Activated T-cell treated with anti-CD3 and anti-CD28 coated beads, Interleukin-2, amount 50 U/mL, for 48 hours (primary cell): Measurements from ENCODE around the gene MAP2K5.

Experiments used
- DNase-seq, 2 experiments: peaks; one replicate each; pipeline ENCODE4 v3.0.0-alpha.2; 2020

The MAP2K5 gene

DNA sequence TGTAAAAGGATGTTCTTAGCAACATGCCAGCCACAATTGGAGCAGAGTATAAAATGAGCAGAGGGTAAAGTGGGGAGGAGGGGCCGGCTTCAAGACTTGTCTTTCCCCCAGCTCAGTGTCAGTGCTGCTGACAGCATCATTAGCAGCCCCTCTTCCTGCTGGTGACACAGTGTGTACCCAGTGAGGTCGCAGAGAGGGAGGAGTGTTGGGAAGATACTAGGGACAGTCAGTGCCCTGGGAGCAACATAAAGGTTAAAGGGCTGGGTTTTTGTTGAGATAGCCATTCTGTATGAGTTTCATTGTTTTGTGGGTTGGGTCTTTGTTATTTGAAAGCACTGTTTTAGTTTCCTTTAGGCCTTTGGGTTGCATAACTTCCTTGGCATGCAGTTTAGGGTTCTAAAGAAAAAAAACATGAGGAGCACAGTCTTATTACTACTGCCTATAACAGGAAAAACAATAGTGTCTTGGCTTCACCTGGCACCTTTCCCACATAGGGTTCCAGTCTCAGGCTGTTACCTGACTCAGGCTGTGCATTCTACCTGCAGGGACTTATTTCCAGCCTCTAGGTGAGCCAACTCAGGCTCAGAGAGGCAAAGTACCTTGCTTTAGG is 188.7 kb downstream of the MAP2K5 start:
- DNase-seq, result no peak

DNA sequence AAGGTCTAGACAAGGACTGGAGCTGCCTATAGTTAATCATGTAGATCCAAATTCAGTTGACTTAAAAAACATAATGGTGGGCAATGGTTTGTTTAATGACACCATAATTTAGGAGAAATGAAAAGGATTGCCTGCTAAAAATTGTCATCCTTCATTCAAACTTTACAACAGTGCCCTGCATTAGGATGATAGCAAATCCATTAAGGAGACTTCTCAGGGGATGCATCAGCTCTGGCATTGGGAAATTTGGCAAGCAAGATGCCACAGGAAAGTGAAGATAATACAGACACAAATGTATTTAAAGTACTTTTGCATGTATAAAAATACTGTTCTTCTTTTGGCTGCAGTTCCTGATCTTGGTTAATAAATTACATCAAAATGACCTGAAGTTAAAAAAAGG is 189.7 kb downstream of the MAP2K5 start:
- DNase-seq, result no peak

DNA sequence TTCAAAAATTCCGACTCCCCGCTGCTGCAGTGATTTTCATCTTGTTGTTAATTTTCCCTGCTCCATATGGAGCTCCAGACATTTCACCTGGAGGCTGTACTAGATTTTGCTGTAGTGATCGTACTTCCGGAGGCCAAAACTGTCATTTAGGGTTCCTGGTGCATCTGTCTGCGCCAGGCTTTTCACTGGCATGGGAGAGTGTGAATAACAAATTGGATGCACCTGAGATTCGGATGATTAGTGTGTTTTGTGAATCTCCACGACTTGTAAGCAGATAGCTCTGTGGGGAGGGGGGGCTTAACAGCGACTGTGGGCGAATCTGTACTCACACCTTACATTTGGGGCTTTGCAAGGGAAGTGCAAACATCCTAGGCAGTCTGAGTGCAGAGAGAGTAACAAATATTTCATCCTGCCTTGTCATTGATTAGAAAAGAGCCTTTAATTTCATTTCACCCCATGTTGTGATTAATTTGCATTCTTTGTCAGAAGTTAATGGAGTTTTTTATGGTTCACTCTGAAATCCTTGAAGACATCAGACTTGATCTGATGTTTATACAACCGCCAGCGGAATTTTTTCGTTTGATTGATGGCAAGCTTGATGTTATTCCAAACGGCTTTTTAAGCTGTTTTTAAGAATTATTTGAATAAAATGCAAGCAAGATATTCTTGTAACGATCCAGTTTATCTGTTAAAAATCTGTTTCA is 190.3 kb downstream of the MAP2K5 start:
- no peak for DNase-seq

DNA sequence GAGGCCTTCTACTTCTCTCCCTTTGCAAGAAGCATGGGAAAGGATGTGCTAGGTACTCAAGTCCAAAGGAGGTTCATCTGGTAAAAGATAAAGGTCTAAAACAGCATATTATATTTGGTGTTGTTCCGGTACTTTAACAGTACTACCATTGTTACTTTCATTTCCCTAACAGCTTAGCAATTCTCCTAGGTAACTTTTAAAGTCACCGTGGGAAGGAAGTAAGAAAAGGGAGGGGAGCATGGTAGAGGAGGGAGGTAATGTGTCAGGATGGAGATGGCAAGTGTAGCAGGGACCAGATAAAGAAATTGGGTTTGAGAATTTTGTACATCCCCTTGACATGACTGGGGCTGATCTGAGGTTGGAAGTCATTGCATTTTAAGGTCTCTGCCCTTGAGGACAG is 193.4 kb downstream of the MAP2K5 start:
- no peak for DNase-seq

DNA sequence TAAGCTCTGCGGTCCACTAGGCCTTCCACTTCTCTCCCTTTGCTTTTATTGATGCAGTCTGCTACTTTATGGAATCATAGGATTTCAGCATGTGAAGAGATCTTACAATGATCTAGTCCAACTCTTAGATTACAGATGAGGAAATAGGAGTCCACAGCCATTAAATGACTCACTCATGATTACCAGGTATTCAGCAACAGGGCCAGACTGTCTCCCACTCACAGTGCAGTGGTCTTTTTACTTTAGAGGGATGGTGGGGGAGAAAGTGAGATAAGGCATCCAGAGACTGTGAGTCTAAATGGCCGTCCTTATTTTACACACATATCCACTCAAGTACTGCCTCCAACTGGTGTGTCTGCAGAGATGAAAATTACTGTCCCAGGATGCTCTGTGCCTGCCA is 194.3 kb downstream of the MAP2K5 start:
- no peak for DNase-seq

DNA sequence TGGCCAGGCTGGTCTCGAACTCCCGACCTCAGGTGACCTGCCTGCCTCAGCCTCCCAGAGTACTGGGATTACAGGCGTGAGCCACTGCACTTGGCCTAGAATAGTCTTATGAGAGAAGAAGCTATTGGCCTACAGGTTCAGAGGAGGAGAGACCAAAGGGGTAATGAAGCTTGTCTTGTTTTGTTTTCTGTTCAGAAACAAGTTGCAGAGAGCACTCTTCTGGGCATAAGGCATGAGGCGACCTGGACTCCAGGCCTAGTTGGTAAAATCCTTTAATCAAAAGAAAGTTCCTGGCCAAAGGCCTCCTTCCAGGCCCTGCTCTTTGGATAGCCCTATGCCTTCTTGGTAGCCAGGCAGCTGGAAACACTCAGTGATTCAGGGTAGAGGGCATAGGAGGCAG is 195.6 kb downstream of the MAP2K5 start:
- DNase-seq, result no peak

DNA sequence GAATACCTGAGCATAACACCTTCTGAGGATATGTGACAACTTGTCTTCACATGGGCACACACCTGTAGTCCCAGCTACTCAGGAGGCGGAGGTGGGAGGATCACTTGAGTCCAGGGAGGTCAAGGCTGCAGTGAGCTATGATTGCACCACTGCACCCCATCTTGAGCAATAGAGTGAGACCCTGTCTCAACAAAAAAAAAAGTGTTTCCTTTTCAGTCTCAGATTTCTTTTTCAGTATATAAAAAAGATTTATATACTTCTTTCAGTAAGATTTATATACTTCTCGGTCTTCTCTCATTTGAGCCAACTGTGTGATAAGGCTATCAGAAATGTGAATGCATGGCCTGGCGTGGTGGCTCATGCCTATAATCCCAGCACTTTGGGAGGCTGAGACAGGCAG is 197.9 kb downstream of the MAP2K5 start:
- no peak for DNase-seq

DNA sequence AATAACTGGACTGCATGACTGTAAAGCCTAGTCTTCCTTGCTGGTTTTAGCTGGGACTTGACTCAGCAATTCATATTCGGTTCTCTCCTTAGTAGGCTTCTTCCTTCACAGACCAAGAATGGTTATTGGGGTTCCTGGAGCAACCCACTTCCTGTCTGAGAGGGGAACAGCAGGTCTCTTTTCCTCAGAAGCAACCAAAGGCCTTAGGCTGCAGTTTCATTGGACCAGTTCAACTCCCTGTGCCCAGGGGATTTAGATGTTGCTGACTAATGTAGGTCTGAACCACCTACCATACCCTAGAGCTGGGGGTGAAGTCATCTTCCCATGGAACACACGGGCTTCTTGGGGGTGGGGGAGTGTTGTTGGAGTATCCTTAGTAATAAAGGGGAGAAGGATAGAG is 198.8 kb downstream of the MAP2K5 start:
- no peak for DNase-seq

DNA sequence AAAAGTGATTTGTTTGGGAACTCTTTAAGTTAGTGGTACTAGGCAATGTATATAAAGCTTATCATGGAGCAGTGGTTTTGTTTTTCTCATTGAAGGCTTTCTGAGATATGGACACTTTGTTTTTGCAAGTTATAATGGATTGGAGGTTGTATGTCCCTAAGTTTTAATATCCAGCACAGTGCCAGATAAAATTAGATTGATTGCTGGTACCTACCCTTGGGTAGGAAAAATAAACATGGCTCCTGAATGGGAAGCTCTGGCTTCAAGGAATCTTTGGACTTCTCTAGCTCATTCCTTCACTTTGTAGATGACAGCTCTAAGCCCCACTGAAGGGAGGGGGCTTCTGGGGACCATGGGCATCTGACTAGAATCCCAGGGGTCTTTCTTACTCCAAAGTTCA is 201.1 kb downstream of the MAP2K5 start:
- no peak for DNase-seq

DNA sequence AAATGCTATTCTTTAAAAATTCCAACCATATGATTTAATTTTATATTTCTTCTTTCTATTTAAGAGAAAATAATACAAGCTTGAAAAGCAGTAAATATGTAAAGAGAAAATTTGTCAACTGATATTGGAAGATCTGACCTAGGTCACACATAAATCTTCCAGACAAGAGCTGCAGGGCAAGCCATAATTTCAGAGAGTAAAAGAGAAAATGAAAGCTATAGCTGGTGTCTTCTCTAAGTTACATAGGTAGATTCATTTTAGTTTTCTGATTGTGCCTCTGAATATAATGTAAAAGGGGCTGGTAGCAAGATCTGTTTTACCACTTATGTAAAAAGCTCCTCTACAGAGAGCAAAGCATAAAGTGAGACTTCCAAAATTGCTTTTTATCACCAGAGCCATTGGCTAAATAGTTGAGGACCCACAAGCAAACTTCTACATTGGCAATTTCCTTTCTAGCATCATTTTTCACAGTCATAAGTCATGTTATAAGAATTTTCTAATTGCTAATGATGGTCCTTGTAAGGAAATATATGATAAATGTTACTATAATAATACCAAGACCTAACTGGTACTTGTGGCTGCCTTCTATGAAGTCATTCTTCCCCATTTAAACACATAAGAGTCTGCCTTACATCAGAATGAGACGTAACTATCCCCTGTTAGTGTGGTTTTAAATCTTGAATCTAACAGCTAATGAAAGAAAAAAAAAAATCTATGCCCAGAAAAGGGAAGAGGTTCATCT is 202.0 kb downstream of the MAP2K5 start:
- DNase-seq, result no peak

DNA sequence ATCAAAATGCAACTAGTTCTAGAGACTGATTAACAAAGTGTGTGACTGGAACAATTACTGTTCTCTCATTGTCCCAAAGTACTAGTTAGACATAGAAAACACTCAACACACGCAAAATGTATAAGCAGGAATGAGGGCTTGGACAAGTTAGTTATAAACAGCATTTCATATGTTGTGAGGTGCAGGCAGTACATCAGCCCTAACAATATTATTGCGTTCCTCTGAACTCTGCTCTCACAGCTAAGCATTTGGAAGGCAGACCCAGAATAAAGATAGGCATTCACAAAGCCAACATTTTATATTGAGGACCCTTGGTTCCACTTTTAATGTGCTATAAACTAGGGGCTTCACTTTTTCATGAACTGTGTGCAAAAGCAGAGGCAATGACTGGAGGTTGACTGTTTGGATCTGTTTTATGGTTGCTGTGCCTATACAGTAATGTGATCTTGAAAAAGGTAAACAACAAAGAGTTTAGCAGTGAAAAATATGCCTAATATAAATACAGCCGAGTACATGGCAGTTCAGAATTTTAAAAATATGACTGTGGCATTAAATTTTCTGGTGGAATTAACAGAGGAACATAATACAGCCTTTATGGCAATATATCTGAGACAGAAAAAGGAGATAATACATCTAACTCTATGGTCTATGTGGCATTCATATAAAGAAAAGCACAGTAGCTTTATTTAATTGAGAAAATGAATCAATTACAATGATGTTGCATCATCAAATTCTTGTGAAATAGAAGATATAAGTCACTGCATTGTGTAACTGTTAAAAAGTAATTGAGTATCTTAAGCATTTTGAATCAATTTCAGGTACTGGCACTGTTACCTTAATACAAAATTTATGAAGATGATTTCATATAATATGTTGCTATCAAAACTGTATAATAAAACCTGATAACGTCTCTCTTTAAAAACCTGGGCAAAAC is 202.8 kb downstream of the MAP2K5 start:
- no peak for DNase-seq

DNA sequence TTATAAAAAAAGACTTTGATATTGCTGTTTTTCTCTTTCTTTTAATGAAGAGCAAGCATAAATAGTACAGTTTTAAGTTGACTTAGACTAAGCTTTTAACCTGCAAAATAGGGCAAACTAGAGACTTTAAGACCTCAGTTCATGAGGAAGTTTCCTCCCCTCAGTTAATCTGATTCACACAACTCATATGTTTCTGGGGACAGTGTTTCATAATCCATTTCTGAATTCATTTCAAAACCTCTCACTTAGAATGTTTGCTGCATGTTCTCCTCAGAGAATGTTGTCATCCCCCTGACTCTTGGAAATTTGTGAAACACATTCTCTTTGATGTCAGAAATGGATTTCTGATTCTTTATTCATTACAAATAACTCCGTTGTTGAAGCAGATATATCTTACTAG is 203.5 kb downstream of the MAP2K5 start:
- DNase-seq, result no peak

DNA sequence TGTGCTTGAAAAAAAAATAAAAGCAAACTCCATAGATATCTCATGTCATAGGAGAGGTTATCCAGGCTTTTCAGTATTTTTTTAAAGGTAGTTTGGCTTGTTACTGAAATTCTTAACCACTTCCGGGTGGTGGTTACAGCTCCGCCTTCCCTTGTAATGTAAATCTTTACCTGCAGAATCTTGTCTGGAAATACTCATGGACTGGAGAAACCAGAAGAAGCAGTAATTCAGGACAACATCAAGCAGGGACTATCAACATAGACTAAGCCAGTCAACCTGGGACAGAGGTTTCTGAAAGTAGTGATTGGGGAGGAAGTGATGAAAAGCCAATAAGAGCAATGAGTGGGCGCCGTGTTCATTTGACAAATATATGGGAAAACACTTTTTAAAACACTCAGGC is 203.9 kb downstream of the MAP2K5 start:
- no peak for DNase-seq

DNA sequence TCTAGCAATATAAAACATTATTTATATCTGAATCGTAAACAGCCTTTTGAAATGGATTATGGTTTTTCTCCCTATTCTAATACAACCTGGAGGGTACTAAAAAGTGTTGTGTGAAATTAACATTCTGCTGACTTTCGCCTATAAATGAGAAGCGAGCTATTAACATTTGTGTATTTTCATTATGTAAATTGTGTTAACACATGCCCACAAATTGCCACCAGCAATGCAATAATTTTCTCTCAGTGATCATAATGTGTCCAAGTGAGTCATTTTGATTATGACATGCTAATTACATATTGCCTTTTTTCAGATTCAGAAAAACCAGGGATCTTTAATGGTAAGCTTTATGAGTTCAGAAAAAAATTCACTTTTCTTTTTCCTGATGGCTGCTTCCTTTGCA is 205.4 kb downstream of the MAP2K5 start:
- DNase-seq, result no peak

DNA sequence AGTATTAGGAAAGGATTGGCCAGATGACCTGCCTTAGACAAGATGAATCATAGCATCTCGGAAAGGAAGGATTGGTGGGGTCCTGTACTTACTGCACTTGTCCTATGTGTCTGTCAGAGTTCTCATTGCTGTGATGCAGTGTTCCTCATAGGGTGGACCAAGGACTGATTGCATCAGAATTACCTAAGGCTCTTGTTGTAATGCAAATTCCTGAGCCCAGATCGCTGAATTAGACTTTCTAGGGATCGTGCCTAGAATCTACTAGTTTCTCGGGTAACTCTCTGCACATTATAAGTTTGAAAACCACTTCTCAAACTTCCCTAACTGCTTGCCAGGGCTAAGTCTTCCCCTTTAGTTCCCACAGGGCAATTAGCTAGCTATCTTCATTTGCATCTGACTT is 207.9 kb downstream of the MAP2K5 start:
- no peak for DNase-seq

DNA sequence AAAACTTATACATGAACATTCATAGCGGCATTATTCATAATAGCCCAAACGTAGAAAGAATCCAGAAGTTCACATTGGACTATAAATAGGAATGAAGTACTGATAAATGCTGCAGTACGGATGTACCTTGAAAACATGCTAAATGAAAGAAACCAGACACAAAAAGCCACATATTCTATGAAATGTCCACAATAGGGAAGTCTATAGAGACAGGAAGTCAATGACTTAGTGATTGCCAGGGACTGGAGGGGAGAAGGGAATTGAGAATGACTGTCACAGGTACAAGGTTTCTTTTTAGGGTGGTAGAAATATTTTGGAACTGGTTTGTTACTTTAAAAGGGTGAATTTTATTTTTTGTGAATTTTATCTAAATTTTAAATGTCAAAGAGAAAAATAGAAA is 211.4 kb downstream of the MAP2K5 start:
- DNase-seq, result no peak

DNA sequence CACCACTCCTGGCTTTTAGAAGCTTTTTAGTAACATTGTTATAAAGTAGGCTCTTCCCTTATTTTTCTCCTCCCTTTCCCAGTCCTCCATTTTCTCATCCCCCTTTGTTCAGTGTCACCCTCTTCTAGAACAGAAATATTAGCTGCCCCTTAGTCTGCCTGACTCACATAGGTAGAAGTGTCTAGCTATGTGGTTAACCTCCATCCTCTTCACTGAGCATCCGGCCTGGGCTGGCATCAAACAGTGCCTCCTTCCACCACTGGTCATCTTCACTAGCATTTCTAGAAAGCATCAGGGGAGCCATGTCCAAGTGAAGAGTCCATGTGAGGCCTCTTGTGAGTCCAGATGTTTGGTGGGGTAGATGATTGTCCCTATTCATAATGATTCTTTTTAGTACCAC is 212.8 kb downstream of the MAP2K5 start:
- DNase-seq, result no peak

DNA sequence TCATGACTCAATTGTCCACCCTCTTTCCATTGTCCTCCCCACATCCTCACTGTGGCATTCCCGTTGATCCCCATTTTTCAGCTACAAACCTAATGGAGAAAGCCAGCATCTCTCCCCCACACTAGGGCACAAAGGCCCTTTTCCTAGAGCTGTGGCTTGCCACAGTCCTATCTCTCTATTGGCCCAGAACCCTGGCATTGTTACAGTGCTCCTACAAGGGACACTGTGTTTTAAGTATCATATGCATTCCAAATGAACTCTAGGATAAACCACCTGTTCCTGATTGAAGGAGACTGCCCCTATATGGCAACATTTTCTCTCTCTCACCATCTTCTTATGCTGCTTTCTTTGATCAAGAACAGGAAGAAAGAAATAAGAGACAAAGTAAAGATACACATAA is 213.4 kb downstream of the MAP2K5 start:
- no peak for DNase-seq

DNA sequence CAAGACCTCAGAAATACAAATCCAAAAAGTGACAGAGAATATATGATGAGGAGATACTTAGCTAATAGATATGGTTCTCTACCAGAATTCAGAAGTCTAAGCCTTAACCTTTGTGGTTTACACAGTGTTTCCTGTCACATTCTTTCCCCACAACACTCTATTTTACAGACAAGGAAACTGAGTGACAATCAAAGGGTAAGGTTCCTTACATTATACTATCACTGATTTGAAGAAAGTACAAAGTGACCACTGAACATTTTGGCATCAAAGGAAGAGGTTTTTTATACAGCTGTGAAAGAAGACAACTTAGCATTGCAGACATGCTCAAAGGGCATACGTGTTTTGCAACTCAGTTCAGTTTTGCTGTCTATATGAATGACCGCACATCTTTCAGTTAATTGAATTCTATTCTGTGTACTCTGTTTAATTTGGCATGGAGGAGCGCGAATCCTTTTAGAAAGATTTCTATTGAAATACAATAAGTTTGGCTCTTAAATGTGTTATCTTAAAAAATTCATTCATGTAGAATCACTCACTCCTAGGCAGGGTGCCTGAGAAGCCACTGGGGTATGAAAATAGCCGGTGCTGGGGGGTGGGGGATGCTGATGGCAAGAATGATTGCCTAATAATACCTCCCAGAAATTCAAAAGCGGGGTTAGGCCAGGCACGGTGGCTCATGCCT is 216.3 kb downstream of the MAP2K5 start:
- DNase-seq, result no peak

DNA sequence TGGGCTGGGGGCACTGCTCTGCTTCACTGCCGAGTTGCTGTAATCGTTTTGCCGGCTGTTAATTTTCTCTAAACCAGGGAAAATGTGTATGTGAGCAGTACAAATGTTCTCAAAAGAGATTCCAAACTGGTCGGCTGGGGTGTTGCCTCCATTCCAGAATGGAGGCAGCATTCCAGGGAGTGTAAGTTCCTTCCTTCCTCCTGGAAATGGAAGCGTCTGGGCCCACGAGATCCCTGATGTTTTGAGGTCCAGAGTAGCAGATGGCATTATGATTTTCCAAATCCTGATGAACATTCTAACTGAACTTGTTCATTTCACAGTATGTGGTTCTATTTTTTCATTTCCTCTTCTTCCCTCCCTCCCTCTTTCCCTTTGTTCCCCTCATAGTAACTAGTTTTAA is 218.4 kb downstream of the MAP2K5 start:
- no peak for DNase-seq

DNA sequence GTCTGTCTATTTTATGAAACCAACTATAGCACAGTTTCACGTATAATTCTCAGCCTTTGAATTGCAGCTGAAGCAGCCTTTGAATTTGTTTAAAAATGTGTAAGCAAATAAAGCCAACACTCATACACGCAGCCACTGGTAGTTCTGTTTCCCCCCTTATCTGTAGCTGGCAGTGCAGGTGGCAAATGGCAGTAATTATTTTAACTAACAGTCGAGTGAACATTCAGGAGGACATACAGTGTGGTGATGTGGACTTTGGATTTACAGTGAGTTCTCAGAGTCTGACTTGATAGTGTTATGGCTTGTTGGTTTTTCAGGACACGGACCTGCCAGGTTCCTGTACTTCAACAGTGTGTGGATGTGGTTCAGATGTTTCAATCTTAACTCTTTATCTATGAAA is 218.8 kb downstream of the MAP2K5 start:
- DNase-seq, result no peak

DNA sequence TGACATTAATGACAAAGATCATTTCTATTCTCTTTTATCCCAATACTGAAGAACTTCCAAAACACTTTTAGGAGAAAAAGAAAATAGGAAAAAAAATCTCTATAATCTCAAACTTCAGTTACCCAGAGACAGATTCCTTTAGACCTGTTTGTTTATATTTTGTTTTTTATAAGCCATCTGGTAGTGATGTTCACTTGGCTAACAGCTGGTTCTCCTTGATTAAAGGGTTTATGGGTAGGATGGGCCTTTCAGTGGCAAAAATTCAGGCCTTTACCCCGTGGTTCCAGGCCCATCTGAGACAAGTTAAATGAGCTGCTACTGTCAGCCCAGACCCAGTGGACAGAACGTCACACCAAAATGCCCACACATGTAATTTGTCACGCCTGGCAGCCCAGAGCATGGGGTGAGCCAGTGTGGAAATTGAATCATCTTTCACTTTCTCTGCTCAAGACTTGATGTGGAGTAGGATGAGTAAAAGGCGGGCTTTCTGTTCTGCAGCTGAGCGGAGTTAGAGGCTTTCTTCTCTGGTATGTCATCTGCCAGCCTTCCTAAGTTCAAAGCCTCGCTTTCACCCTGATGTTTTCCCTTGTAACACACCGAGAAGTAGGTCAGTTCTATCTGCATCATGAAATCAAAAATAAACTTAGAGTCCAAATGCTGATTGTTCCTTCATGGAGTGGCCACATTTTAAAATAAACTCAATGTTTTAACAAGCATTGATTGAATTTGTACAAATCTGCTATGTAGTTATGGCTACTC is 220.3 kb downstream of the MAP2K5 start:
- peak; percentile 73 to 75 for DNase-seq
